RKO (cell line): Measurements from ENCODE around the gene TECTA.
"Not testable (repeated sequence)": the region's sequence is repeated elsewhere in the genome, so short reads cannot be mapped to it uniquely, and the experiment has no call there.

ENCODE experiments used
- DNase-seq: peaks from one replicate; pipeline ENCODE4 v3.0.0-alpha.2; 2016; ENCODE audit warnings: low spot score

The TECTA gene

GRCh38 chr11:121177629-121178028 is 76.6 kb downstream of the TECTA start:
- DNase-seq = not testable (repeated sequence)

- no peak for DNase-seq
These were observed 78.3 kb downstream of the TECTA start for GRCh38 chr11:121179306-121179705.

GRCh38 chr11:121180183-121180582 is 79.1 kb downstream of the TECTA start:
- no peak for DNase-seq

GRCh38 chr11:121188776-121189175 is 87.7 kb downstream of the TECTA start:
- no peak for DNase-seq

GRCh38 chr11:121191818-121192217 is 90.8 kb downstream of the TECTA start:
- DNase-seq = no peak

- DNase-seq = peak; percentile 57
These were observed 93.9 kb downstream of the TECTA start for GRCh38 chr11:121194731-121195596.

GRCh38 chr11:121198491-121198890 is 97.4 kb downstream of the TECTA start:
- no peak for DNase-seq

- DNase-seq = no peak
These were observed 98.5 kb downstream of the TECTA start for GRCh38 chr11:121199516-121199915.

GRCh38 chr11:121206810-121207209 is 105.8 kb downstream of the TECTA start:
- DNase-seq = no peak

- DNase-seq = no peak
These were observed 106.6 kb downstream of the TECTA start for GRCh38 chr11:121207485-121208115.

GRCh38 chr11:121210445-121211080 is 109.5 kb downstream of the TECTA start:
- DNase-seq = no peak

- DNase-seq = no peak
These were observed 110.6 kb downstream of the TECTA start for GRCh38 chr11:121211626-121212025.

GRCh38 chr11:121212536-121213361 is 111.7 kb downstream of the TECTA start:
- DNase-seq = no peak

GRCh38 chr11:121213362-121213893 is 112.4 kb downstream of the TECTA start:
- no peak for DNase-seq

GRCh38 chr11:121214861-121215260 is 113.8 kb downstream of the TECTA start:
- DNase-seq = no peak

GRCh38 chr11:121221496-121222200 is 120.6 kb downstream of the TECTA start:
- DNase-seq = no peak

GRCh38 chr11:121223161-121223560 is 122.1 kb downstream of the TECTA start:
- no peak for DNase-seq

GRCh38 chr11:121225382-121225781 is 124.3 kb downstream of the TECTA start:
- DNase-seq = no peak

- no peak for DNase-seq
These were observed 125.6 kb downstream of the TECTA start for GRCh38 chr11:121226415-121227263.

GRCh38 chr11:121228851-121229250 is 127.8 kb downstream of the TECTA start:
- DNase-seq = no peak
